Middle frontal gyrus (tissue), 1 donor: ENCODE data around the gene EIF3F.
"Not testable (repeated sequence)": the region's sequence is repeated elsewhere in the genome, so short reads cannot be mapped to it uniquely, and the experiment has no call there.

Experiments used
- DNase-seq: peaks from one replicate; pipeline ENCODE4 v3.0.0-alpha.2; 2015; ENCODE audit warnings: low spot score; ENCODE audit errors: extremely low spot score

Gene EIF3F

DNA sequence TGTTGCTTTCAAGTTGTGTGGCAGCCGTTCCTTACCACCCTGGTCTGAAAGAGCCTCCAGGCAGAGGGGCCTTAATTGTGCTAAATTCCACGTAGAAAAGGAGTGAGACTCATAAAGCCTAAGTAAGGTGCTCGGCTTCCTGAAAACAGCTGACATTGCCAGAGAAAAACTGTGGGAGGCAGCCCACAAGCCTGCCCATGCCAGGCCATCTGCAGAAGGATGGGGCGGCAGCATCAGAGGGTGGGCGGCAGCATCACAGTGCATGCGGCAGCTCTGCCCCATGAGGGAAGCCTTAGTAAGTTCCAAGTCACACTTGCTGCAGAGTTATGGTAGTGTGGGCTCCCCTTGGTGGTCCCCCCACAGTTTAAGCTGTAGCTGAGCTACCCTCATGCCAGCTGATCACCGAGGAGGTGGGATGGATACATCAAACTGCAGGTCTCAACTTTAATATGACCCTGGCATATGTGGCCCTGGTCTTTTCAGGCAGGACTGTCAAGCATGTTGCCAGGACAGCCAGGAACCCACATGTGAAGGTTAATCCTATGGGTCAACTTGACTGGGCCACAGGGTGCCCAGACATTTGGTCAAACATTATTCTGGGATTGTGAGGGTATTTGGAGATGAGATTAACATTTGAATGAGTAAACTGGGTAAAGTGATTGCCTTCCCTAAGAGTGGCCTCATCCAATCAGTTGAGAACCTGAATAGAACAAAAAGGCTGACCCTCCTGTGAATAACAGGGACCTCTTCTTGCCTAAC is 3.1 kb upstream of the EIF3F start:
- DNase-seq: no peak

DNA sequence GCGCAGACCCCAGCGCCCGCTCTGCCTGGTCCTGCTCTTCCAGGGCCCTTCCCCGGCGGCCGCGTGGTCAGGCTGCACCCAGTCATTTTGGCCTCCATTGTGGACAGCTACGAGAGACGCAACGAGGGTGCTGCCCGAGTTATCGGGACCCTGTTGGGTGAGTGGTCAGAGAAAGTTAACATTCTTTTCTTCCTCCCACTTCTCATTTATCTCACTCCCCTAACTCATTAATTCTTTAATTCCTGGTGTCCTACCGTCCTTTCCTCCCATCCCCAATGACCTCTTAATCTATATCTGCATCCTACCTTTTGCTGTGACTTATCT is 385 bp downstream of the EIF3F start:
- DNase-seq: not testable (repeated sequence)

DNA sequence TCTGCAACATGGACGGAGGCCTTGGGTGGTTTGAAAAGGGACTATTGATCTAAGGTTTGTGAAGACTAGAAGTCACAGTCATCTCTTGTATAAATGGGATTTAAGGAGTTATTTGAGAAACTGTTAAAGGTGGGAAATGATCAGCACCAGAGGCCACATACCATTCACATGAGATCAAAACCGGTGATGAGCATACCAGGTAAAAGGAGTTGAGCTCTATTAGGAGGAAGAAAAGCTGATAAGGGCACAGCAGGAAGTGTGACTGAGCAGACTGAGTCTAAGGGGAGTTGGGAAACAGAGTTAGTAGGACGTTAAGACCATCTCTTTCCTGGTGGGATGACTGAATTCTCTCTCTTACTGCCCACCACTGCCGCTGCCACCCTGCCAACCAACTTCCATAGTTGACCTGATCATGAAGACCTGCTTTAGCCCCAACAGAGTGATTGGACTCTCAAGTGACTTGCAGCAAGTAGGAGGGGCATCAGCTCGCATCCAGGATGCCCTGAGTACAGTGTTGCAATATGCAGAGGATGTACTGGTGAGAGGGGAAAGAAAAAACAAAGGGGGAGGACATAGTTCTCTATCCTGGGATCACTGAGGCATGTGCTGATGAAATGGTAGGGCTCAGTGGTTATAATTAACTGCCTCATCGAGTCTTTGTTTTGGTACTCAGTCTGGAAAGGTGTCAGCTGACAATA is 7.6 kb downstream of the EIF3F start:
- no peak for DNase-seq

DNA sequence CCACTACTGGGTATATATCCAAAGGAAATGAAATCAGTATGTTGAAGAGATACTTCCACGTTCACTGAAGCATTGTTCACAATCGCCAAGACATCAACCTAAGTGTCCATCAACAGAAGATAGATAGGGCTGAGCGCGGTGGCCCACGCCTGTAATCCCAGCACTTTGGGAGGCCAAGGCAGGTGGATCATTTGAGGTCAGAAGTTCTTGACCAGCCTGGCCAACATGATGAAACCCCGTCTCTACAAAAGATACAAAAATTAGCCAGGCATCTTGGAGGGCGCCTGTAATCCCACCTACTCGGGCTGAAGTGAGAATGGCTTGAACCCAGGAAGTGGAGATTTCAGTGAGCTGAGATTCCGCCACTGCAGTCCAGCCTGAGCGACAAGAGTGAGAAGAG is 12.7 kb downstream of the EIF3F start:
- DNase-seq: no peak

DNA sequence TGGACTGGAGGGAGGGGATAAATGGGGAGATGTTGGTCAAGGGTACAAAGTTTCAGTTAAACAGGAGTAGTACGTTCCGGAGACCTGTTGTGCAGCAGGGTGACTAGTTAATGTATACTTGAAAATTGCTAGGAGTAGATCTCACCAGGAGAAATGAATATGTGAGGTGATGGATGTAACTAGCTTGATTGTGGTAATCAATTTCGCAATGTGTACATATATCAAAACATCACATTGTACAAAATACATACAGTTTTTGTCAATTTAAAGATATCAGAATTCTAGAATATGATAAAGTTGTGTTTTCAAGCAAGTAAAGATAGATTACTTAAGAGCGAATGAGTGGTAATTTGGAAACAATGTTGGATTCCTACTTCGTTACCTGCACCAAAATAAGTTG is 13.3 kb downstream of the EIF3F start:
- no peak for DNase-seq

DNA sequence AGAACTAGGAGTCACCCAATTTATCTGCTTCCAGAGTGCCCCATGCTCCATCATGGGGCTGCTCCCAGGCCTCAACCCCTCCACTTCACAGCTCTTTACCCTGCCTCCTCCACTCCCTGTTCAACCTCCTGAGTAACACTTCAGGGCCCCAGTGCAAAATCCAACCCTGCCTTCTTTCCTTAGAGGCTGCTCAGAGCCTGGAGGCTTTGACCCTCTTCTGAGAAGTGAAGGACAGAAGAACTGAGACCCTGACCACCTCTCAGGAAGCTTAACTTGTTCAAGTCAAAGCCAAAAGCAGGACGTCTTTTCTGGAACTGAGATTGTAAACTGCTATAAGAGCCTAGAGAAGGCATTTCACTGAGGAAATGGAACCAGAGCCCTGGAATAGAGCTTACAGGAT is 15.5 kb downstream of the EIF3F start:
- DNase-seq: no peak

- DNase-seq: no peak
These were observed 16.1 kb downstream of the EIF3F start for GRCh38 chr11:8003187-8003586.

- DNase-seq: no peak
These were observed 16.9 kb downstream of the EIF3F start for GRCh38 chr11:8004008-8004407.

- DNase-seq: no peak
These were observed 18.4 kb downstream of the EIF3F start for GRCh38 chr11:8005556-8005955.

GRCh38 chr11:8006349-8006977 is 19.3 kb downstream of the EIF3F start:
- peak; percentile 59 for DNase-seq

DNA sequence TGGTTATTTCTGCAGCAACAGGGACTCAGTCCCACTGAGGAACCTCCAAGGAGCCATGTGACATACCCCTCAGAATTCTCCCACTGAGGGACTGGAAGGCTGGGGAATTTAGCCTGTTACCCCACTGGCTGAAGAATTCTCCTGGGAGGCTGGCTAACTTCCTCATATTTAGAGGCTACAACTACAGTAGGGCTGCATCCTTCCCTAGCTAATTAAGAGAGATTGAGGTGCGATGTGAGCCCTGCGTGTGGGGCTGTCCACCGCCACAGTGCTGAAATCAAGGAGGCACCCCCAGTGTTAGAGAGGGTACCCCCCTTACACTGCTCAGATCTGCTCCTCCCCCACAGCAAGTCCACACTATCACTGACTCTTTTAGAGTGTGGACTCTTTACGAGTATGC is 21.1 kb downstream of the EIF3F start:
- no peak for DNase-seq

GRCh38 chr11:8009856-8010255 is 22.7 kb downstream of the EIF3F start:
- no peak for DNase-seq

DNA sequence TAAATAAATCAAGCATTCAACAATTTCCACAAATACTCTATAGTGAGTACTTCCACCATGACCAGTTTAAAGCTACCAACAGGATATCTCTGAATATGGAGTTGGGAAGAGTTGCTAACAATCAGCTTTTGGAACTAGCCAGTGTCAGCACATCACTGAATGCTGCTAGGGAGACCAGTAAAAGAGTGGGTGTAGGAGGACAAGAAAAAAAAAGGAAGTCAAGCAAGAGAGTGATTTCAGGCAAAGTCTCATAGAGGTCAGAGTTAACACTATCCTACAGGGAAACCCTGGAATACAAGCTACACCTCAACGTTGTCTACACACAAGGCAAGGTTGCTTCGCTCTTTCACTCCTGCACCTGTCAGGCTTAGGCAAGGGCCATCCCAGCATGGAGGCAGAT is 24.2 kb downstream of the EIF3F start:
- DNase-seq: no peak

DNA sequence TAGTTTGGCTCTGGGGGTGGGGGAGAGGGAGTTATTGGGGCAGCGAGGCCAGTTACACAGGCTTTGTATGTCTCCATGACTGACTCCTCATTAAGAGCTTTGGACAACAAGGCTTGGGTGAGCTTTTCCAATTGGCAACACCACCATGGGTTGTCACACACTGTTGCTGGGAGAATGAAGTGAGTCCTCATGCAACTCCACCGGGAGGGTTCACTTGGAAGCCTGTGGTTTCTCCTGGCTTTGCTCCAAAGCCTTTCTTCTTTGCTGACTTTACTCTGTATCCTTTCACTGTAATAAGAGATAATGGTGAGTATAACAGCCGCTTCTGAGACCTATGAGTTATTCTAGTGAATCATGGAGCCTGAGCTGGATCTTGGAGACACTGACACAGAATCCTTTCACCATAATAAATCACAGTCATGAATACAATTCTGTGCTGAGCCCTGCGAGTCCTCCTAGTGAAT is 24.9 kb downstream of the EIF3F start:
- DNase-seq: no peak

DNA sequence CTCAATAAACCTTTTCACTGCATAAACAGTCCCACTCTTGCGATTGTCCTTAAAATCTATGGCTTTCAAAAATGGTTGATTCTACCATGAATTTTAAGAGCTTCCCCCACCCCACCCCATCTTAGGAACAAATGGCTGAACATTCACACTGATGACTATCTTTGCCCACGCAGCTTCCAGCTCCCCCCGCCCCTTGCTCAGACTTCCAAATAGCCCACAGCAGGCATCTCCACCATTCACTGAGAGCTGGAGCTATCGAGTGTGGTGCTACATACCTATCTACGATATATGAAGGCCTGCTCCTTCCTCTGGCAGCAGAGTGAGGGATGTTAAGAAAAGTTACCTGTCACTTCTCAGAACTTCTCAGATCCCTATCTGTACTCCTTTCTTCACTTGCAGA is 26.7 kb downstream of the EIF3F start:
- no peak for DNase-seq

GRCh38 chr11:8015753-8016239 is 28.7 kb downstream of the EIF3F start:
- DNase-seq: no peak

DNA sequence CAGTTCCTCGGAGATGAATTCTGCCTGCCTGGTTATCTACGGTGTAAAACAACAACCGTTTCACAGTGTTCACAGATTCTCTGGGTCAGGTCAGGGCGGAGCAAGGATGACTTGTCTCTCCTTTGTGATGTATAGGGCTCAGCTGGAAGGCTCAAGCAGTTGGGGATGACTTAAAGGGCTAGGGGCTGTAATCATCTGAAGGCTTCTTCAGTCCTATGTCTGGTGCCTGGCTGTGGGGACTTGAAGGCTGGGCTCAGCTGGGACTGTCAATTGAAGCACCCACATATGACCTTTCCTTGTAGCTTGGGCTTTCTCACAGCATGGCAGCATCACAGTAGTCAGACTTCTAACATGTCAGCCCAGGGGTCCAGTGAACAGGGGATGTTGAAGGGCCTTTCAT is 29.3 kb downstream of the EIF3F start:
- DNase-seq: no peak

- DNase-seq: no peak
These were observed 29.9 kb downstream of the EIF3F start for GRCh38 chr11:8017071-8017470.

- DNase-seq: no peak
These were observed 30.9 kb downstream of the EIF3F start for GRCh38 chr11:8017894-8018483.

- DNase-seq: no peak
These were observed 31.6 kb downstream of the EIF3F start for GRCh38 chr11:8018484-8019313.
